Posterior cingulate gyrus (tissue), 11 donors: Measurements from ENCODE around the gene NTSR1.

Experiments
- DNase-seq, 10 donors: peaks; one replicate each; pipeline versions ENCODE4 v3.0.0 to v3.0.0-alpha.2; 2020 to 2021; ENCODE audit warnings: mixed read lengths in 3 of 10
- intact Hi-C: fragments of 100-400 bp; cut with DNase I; formaldehyde crosslinking; loops from one replicate; pipeline ENCODE4 v1.15.1; 2023

Gene NTSR1

GRCh38 chr20:62805711-62806382 is 97.2 kb downstream of the NTSR1 start:
- DNase-seq, result no peak
- intact Hi-C loops, result loop anchor here (5.0 kb wide), 2 partner anchors 41 to 139 kb away; no protein-coding TSS in a partner anchor

- DNase-seq, result no peak
- intact Hi-C loops, result loop anchor here (5.0 kb wide), 2 partner anchors 41 to 139 kb away; no protein-coding TSS in a partner anchor
These were observed 97.9 kb downstream of the NTSR1 start for GRCh38 chr20:62806383-62807050.

GRCh38 chr20:62807444-62808210 is 99.0 kb downstream of the NTSR1 start:
- intact Hi-C loops, result loop anchor here (5.0 kb wide), 2 partner anchors 40 to 140 kb away; no protein-coding TSS in a partner anchor
- no peak for DNase-seq

DNA sequence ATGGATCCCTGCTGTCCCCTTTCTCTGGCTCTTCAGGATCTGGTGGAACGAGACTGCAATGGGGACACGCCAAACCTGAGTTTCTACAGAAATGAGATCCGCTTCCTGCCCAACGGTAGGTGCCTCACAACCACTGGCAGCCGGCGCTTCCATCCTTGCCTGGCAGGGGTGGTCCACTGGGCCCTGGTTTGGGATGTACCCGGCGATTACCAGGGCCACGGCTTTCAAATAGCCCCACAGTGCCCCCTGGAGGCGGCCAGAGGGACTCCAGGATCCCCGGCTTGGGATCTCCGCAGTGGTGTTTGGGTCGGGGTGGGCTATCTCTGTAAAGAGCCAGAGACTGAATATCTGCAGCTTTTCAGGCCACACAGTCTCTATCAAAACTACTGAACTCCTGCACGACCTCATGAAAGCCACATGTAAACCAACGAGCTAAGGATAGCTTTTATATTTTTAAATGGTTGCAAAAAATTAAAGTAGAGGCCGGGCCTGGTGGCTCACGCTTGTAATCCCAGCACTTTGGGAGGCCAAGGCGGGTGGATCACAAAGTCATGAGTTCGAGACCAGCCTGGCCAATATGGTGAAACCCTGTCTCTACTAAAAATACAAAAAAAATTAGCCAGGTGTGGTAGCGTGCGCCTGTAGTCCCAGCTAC is 99.7 kb downstream of the NTSR1 start:
- peak; percentile 46 to 96 (median 82) for DNase-seq
- intact Hi-C loops, result loop anchor here (5.0 kb wide), 2 partner anchors 39 to 141 kb away; no protein-coding TSS in a partner anchor

- intact Hi-C loops, result loop anchor here (5.0 kb wide), 2 partner anchors 38 to 142 kb away; no protein-coding TSS in a partner anchor
- DNase-seq, result no peak
These were observed 101.1 kb downstream of the NTSR1 start for GRCh38 chr20:62809530-62810428.

GRCh38 chr20:62811320-62811719 is 102.7 kb downstream of the NTSR1 start:
- intact Hi-C loops, result no loop called here
- no peak for DNase-seq

DNA sequence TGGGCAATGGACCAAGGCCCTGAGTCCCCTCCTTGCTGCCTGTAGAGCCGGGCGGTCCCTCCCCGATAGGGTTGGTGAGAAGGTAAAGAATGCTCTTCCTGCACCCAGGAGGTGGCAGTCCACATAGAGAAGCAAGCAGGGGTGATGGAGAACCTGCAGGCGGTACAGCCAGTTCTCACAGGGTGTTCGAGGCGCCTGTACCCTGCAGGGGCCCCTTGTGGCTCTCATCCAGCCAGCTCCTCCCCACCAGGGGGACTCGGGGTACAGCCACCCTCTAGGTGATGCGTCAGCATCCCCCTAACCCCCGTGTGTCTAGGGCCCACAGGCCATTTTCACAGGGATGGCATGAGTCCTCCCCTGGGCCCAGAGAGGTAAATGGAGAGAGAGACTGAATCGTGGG is 103.1 kb downstream of the NTSR1 start:
- intact Hi-C loops, result no loop called here
- DNase-seq, result no peak
